Measurements from ENCODE around the gene SFXN5. TPM values are rescaled to one million over a fixed set of nuclear protein-coding genes. Genes with fewer than 3 reads are reported as not detected.

SFXN5 gene
- total and polyA plus RNA-seq, 2 donors (not counting 3 experiments of a cell fraction or from before 2014, with no cell fraction given) = 18.7 to 28.6 TPM

DNA sequence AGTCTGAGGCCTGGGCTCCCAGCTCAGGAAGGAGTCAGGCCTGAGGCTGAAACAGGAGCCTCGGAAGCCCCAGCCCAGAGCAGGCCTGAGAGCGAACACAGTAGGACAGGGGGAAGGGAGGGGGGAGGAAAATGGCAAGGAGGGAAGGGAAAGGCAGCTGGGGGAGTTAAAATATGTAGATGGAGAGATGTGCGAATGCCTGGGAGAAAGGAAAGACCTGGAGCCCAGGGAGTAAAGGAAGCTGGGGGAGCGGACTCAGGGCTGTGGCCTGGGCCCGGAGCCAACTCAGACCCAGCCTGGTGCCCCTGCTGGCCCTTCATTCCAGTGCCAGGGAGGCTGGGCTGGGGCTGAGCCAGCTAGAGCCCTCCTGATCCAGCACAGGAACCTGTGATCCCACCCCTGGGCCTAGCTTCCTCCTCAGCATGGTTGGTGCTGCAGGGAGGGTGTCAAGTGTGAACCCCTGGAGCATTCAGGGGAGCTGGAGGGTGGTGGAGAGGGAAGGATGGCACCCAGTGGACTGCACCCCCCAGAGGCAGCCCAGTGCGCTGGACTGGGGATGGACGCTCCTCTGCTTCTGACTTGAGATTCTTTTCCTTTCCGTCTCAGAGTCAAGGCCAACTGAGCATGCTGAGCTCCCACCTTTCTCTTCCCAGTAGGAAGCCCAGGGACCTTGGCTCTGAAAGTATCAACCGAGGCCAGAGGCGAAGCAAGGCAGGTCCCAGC, 107.9 kb downstream of the SFXN5 start:
- H2AFZ ChIP-seq (ENCODE audit: low read depth, low read length) = no peak overlapping the region
- CTCF ChIA-PET = interaction anchor here (0.8 to 2.0 kb wide), 7 partner anchors 10 to 214 kb away, joined by 3 to 30 read pairs (median 5); partner anchors contain the start of gene SPR
- POLR2A ChIA-PET = interaction anchor here (0.7 kb wide), 1 partner anchor 10 kb away, joined by 11 read pairs; no protein-coding TSS in a partner anchor
- H3K4me3 ChIP-seq (replicated peaks in 1 of 3; ENCODE audit: insufficient read depth in 1 of 3, low read depth in 1 of 3, low read length in 3 of 3) = no peak overlapping the region
- dilution Hi-C loops (cut with MboI; ENCODE audit: extremely low pct_ligation_motif_present, low sequenced_read_pairs) (no loop called here), intact Hi-C loops (cut with micrococcal nuclease) (no loop called here)
- H3K9me1 ChIP-seq (replicated peaks; ENCODE audit: control insufficient read depth, extremely low read depth, insufficient read depth, low read length) = no peaks in the 10 kb centered on the region
- H3K36me3 ChIP-seq (ENCODE audit: control insufficient read depth in 2 of 2, extremely low read depth in 1 of 2, insufficient read depth in 2 of 2, low read length in 2 of 2) = no peaks in the 10 kb centered on the region
- no peaks in the 10 kb centered on the region for H4K20me1 ChIP-seq (replicated peaks; ENCODE audit: control insufficient read depth, extremely low read depth, insufficient read depth, low read length)
- TF ChIP-seq FOS (IDR thresholded peaks at IDR 0.05; ENCODE audit: borderline replicate concordance, insufficient read depth, low read length) (no peak), GATA2 (IDR thresholded peaks at IDR 0.05; ENCODE audit: insufficient read depth, insufficient read length, low read depth, low read length) (no peak), POLR2A (IDR thresholded peaks at IDR 0.05; ENCODE audit: low read depth, low read length) (no peak), MAX (IDR thresholded peaks at IDR 0.05; ENCODE audit: insufficient read depth, insufficient read length) (no peak), EZH2 (IDR thresholded peaks at IDR 0.05; ENCODE audit: borderline replicate concordance, low read depth, low read length, severe bottlenecking) (no peak), MYC (IDR thresholded peaks at IDR 0.05; ENCODE audit: low read depth, low read length) (no peak), POLR2AphosphoS5 (IDR thresholded peaks at IDR 0.05; ENCODE audit: insufficient read depth, low read depth, low read length) (no peak), JUN (IDR thresholded peaks at IDR 0.05; ENCODE audit: borderline replicate concordance, insufficient read depth, insufficient read length, low read depth) (no peak)
- TF ChIP-seq, protein P1, sequence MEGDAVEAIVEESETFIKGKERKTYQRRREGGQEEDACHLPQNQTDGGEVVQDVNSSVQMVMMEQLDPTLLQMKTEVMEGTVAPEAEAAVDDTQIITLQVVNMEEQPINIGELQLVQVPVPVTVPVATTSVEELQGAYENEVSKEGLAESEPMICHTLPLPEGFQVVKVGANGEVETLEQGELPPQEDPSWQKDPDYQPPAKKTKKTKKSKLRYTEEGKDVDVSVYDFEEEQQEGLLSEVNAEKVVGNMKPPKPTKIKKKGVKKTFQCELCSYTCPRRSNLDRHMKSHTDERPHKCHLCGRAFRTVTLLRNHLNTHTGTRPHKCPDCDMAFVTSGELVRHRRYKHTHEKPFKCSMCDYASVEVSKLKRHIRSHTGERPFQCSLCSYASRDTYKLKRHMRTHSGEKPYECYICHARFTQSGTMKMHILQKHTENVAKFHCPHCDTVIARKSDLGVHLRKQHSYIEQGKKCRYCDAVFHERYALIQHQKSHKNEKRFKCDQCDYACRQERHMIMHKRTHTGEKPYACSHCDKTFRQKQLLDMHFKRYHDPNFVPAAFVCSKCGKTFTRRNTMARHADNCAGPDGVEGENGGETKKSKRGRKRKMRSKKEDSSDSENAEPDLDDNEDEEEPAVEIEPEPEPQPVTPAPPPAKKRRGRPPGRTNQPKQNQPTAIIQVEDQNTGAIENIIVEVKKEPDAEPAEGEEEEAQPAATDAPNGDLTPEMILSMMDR (IDR thresholded peaks at IDR 0.05; ENCODE audit: extremely low read depth in 1 of 2, insufficient read depth in 1 of 2, low read depth in 1 of 2, low read length in 2 of 2) = no peak
- H3K4me1 ChIP-seq (ENCODE audit: control insufficient read depth, extremely low read depth, insufficient read depth, low read length) = no peaks in the 10 kb centered on the region
- H3K4me2 ChIP-seq (ENCODE audit: insufficient read depth, low read length) = no peak overlapping the region
- no peak overlapping the region for H3K27ac ChIP-seq (ENCODE audit: insufficient read depth, low read depth, low read length)
- no peaks in the 10 kb centered on the region for H3K9me3 ChIP-seq (replicated peaks; ENCODE audit: control insufficient read depth, insufficient read depth, low read length)
- no peak for FAIRE-seq
- H3K9ac ChIP-seq (replicated peaks; ENCODE audit: extremely low read depth, insufficient read depth, low read length) = no peak overlapping the region
- no TSS peak for BruUV-seq (replicated peaks)
- no peaks in the 10 kb centered on the region for H3K27me3 ChIP-seq (ENCODE audit: control insufficient read depth in 2 of 2, insufficient read depth in 2 of 2, low read length in 2 of 2)
- peak; percentile 14 for DNase-seq (ENCODE audit: low read depth, low spot score)
- H3K79me2 ChIP-seq (ENCODE audit: control insufficient read depth, insufficient read depth, low read length) = no peaks in the 10 kb centered on the region
